A549 treated with CpdA at 1 μM for 4 hours (cell line): ENCODE measurements around the gene KRTAP22-2. TPM values are rescaled to one million over a fixed set of nuclear protein-coding genes. Genes with fewer than 3 reads are reported as not detected.

ENCODE experiments used
- total RNA-seq: library from RNA; stranded (reverse); fragments of 200-300 nt; extraction: Qiagen RNA extraction; gene quantifications from 5 replicates; pipeline ENCODE4 v1.2.3, GENCODE V29; 2022; ENCODE audit warnings: low read depth

KRTAP22-2 gene
- not detected in 5 replicates for total RNA-seq

DNA sequence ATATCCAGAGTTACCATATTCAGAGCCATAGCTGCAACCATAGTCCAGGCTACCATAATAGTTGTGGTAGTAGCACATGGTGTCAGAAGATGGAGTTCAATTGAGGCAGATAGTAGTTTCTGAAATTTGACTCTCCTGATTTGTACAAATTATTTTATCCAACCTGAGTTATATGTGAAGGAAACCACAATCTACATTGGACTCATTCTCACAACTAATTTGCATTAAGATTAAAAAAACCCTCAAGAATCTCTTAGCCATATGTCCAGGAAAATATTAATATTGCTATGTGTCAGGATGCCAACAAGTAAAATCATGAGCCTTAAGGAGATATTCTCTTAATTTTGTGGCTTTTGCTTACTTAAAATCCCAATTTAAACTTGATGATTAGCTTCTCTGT is at the start of gene KRTAP22-2:
Gene KRTAP22-2, minus strand, starts transcription at position 101 of the 400 bp plus-strand sequence.

DNA sequence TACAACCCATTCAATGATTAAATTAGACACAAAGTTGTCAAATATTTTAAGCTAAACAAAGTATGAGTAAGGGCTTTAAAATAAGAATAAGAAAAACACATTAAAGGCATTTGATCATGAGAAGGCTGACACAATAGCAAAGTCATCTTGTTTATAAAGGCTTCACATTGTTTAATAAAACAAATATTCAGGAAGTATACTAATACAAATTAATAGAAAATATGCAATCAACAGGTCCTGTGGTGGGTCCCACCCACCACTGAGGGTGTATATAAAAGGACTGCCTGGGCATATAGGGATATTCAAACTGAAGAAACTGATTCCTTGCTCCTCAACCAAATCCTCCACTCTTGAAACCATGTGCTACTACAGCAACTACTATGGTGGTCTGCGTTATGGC is 44.7 kb upstream of the KRTAP22-2 start, which contains the start of gene KRTAP20-2:
Gene KRTAP20-2, plus strand, starts transcription at position 301 of the 400 bp plus-strand sequence. Its CDS starts 58 bp downstream, at position 359.

DNA sequence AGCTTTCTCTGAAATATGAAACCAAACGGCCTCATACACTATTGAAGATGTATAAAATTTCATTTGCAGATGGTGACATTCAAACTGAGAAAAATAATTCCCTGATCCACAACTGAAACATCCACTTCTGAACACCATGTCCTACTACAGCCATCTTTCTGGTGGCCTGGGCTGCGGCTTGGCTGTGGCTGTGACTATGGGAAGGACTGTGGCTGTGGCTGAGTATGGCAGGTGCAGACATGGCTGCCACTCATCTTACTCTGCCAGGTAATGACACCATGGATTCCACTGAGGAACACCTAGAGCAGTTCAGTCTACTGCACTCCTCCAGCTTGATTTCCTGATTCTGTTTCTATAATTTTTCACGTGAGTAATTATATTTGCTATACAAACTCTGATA is 30.3 kb upstream of the KRTAP22-2 start, which contains the start of gene KRTAP20-4:
Gene KRTAP20-4, plus strand, starts transcription at position 106 of the 400 bp plus-strand sequence.

DNA sequence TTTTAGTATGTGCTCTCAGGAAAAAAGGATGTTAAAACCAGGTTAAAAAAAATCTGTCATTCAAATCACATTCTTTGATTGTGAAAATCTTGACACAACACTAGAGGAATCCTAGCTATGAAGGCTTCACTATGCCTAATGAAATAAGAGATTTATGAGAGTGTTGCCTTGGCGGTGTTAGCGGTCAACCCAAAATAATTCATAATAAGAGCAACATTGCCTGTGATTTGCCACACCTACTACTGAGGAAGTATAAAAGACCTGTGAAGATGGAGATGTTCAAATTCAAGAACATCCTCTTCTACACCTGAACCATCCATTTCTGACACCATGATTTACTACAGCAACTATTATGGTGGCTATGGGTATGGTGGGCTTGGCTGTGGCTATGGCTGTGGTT is 25.9 kb upstream of the KRTAP22-2 start, which contains the start of gene KRTAP20-1:
Gene KRTAP20-1, plus strand, starts transcription at position 301 of the 400 bp plus-strand sequence. Its CDS starts 30 bp downstream, at position 331.

DNA sequence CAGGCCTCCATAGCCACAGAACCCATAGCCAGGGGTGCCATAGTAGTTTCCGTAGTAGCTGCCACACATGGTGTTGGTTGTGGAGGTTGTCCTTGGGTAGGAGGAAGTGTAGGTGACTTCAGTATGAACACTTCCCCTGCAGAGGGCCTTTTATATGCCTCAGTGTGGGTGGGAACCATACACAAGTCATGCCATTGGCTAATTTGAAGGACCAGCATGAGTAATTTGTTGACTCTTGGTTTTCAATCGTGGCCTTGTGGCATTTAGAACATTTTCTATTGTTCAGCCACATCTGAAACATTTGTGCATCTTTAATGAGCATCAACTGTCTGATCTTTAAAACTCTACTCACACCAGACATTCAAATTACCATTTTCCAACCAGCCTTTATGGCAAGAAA is 23.6 kb upstream of the KRTAP22-2 start, which contains the start of gene KRTAP6-1:
Gene KRTAP6-1, minus strand, starts transcription at position 95 of the 400 bp plus-strand sequence. Its CDS starts 26 bp downstream, at position 69.

DNA sequence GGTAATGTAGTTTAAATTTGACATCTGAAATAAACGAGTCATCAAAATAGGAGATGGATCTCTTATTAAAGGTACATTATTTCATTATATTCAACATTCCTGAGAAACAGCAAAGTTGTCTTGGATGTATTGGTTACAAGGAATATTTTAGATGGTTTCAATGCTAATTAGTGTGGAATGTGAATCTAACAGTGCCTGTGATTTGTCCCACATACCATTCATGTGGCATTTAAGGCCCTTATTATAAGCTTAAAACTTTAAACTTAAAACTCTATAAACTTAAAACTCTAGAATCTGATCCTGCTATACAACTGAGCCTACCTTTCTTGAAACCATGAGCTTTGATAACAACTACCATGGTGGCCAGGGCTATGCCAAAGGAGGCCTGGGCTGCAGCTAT is 10.6 kb upstream of the KRTAP22-2 start, which contains the start of gene KRTAP22-1:
Gene KRTAP22-1, plus strand, starts transcription at position 301 of the 400 bp plus-strand sequence.

DNA sequence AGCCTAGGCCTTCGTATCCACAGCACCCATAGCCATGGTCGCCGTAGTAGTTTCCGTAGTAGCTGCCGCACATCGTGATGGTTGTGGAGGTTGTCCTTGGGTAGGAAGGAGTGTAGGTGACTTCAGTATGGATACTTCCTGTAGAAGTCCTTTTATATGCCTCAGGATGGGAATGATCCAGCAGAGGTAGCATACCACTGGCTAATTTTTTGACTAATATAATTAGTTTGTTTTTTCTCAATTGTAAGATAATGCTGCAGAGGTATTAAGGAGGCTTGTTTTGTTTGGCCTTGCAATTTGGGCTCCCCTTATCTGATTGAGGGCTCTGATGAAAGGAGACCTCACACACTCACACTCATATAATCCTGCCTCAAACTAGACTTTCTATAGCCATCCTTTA is 8.6 kb upstream of the KRTAP22-2 start, which contains the start of gene KRTAP6-2:
Gene KRTAP6-2, minus strand, starts transcription at position 101 of the 400 bp plus-strand sequence. Its CDS starts 28 bp downstream, at position 73.

DNA sequence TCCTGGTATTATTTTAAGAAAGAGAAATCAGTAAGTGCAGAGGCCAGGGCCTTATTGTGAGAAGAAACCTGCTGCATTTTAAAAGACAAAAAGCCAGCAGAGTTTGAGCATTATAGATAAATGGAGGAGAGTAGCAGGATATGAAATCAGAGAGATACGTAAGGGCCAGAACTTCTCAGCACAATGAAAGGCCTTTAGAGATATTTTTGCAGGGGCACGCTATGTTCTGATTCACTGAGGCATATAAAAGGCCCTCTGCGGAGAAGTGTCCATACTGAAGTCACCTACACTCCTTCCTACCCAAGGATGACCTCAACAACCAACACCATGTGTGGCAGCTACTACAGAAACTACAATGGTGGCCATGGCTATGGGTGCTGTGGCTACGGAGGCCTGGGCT is 1.9 kb upstream of the KRTAP22-2 start, which contains the start of gene KRTAP6-3:
Gene KRTAP6-3, plus strand, starts transcription at position 301 of the 400 bp plus-strand sequence. Its CDS starts 6 bp downstream, at position 307.

DNA sequence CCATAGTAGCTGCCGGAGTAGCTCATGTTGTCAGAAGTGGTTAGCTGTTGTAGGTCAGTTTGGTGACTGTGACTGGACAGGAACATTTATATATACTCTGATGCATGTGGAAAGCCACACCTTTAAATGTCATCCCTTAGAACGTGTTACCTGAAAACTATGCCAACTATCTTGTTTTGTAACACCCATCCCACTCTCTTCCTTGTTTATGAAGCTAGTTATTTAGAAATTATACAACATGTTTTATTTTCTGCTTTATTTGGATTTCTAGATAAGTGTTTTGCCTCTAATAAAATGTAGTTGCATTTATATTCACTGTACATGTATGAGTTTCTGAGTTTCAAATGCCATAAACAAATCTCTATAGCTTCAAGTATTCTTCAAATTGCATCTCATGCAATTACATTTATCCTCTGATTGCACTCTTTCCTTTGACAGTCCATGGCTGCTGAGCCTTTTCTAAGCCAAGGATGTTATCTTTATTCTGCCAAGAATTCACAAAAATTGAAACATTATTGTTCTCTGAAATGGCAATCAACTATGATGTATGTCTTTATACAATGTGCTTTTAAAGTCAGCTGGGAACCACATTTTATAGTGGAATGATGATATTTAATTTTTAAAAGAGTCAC is 28.8 kb downstream of the KRTAP22-2 start, which contains the start of gene KRTAP19-7:
Gene KRTAP19-7, minus strand, starts transcription at position 51 of the 632 bp plus-strand sequence. Its CDS starts 25 bp downstream, at position 26.

DNA sequence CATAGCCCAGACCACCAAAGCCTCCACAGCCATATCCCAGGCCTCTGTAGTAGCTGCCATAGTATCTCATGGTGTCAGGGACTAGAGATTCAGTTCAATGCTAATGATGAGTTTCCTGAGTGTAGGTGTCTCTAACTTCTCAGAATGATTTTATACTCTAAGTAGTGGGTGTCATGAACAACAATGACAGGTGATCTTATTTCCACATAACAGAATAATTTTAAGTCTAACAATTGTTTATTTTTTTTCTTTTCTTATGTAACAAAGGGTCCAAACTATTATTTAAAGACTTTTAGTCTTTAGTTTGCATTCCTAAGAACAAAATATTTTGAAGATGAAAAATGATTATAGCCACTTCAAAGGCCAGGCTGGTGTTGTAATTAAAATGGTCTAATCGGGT is 48.4 kb downstream of the KRTAP22-2 start, which contains the start of gene KRTAP19-6:
Gene KRTAP19-6, minus strand, starts transcription at position 101 of the 400 bp plus-strand sequence. Its CDS starts 31 bp downstream, at position 70.

Other genes starting within 250 kb of the KRTAP22-2 start
- gene KRTAP23-1, start 241.8 kb downstream of the KRTAP22-2 start, total RNA-seq: not detected in 5 replicates
- not detected in 5 replicates for gene KRTAP13-2, start 218.1 kb downstream of the KRTAP22-2 start, total RNA-seq
- not detected in 5 replicates for gene KRTAP13-1, start 194.4 kb downstream of the KRTAP22-2 start, total RNA-seq
- gene KRTAP13-3, start 164.5 kb downstream of the KRTAP22-2 start, total RNA-seq: not detected in 5 replicates
- gene KRTAP13-4, start 160.2 kb downstream of the KRTAP22-2 start, total RNA-seq: not detected in 5 replicates
- not detected in 5 replicates for gene KRTAP15-1, start 150.1 kb downstream of the KRTAP22-2 start, total RNA-seq
- gene KRTAP19-1, start 110.0 kb downstream of the KRTAP22-2 start, total RNA-seq: not detected in 5 replicates
- not detected in 5 replicates for gene KRTAP19-2, start 103.0 kb downstream of the KRTAP22-2 start, total RNA-seq
- gene KRTAP19-3, start 98.4 kb downstream of the KRTAP22-2 start, total RNA-seq: not detected in 5 replicates
- not detected in 5 replicates for gene KRTAP19-4, start 93.2 kb downstream of the KRTAP22-2 start, total RNA-seq
- gene KRTAP19-5, start 88.3 kb downstream of the KRTAP22-2 start, total RNA-seq: not detected in 5 replicates
- not detected in 5 replicates for gene KRTAP19-6, start 48.5 kb downstream of the KRTAP22-2 start, total RNA-seq
- not detected in 5 replicates for gene KRTAP19-7, start 29.1 kb downstream of the KRTAP22-2 start, total RNA-seq
- gene KRTAP6-3, start 2.0 kb upstream of the KRTAP22-2 start, total RNA-seq: not detected in 5 replicates
- not detected in 5 replicates for gene KRTAP6-2, start 8.5 kb upstream of the KRTAP22-2 start, total RNA-seq
- not detected in 5 replicates for gene KRTAP22-1, start 10.7 kb upstream of the KRTAP22-2 start, total RNA-seq
- gene KRTAP6-1, start 23.5 kb upstream of the KRTAP22-2 start, total RNA-seq: not detected in 5 replicates
- gene KRTAP20-1, start 26.0 kb upstream of the KRTAP22-2 start, total RNA-seq: not detected in 5 replicates
- gene KRTAP20-4, start 30.2 kb upstream of the KRTAP22-2 start, total RNA-seq: not detected in 5 replicates
- gene KRTAP20-2, start 44.8 kb upstream of the KRTAP22-2 start, total RNA-seq: not detected in 5 replicates
- gene KRTAP20-3, start 52.5 kb upstream of the KRTAP22-2 start, total RNA-seq: not detected in 5 replicates
- not detected in 5 replicates for gene KRTAP21-3, start 128.4 kb upstream of the KRTAP22-2 start, total RNA-seq
- not detected in 5 replicates for gene KRTAP21-2, start 156.9 kb upstream of the KRTAP22-2 start, total RNA-seq
- not detected in 5 replicates for gene KRTAP21-1, start 165.0 kb upstream of the KRTAP22-2 start, total RNA-seq
- gene KRTAP8-1, start 222.9 kb upstream of the KRTAP22-2 start, total RNA-seq: not detected in 5 replicates
- gene KRTAP7-1, start 239.4 kb upstream of the KRTAP22-2 start, total RNA-seq: not detected in 5 replicates